Measurements from ENCODE around the gene SPOCK2.

The SPOCK2 gene

DNA sequence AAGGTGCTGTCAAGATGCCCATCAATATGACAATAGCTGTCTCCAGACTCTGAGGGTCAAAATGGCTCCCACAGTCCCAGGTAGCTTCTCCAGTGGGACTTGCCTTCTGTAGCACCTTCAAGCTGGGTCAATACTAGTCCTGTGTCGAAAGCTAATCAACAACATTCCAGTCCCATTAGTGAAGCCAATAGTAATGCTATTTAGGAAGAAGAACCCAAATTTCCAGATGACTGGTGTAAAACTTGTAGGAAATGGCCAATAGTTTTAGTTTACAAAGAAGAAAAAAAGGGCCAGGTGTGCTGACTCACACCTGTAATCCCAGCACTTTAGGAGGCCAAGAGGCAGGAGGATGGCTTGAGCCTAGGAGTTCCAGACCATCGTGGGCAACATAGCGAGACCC is 2.0 kb upstream of the SPOCK2 start:
- DNase-seq (ENCODE audit: low read depth in 3 of 3, low spot score in 1 of 3), result no peak

DNA sequence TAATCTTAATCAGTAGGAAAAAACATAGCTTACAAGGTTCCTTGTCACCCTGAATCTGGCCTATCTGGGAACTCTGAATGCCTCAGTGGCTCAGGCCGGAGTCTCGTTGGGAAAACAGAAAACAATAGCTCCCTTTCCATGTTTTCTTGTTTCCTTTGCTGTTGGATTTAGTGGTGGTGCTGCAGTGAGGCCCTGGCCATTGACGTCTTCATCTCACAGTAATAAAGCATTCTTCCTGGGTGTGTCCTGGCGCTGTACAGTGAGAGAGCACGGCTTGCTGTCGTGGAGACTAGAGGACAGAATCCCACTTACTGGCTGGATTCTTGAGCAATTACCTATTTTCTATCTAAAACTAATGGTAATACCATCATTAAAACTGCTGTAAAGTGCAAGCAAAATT is 1.3 kb upstream of the SPOCK2 start:
- no peak for DNase-seq (ENCODE audit: low read depth in 3 of 3, low spot score in 1 of 3)

DNA sequence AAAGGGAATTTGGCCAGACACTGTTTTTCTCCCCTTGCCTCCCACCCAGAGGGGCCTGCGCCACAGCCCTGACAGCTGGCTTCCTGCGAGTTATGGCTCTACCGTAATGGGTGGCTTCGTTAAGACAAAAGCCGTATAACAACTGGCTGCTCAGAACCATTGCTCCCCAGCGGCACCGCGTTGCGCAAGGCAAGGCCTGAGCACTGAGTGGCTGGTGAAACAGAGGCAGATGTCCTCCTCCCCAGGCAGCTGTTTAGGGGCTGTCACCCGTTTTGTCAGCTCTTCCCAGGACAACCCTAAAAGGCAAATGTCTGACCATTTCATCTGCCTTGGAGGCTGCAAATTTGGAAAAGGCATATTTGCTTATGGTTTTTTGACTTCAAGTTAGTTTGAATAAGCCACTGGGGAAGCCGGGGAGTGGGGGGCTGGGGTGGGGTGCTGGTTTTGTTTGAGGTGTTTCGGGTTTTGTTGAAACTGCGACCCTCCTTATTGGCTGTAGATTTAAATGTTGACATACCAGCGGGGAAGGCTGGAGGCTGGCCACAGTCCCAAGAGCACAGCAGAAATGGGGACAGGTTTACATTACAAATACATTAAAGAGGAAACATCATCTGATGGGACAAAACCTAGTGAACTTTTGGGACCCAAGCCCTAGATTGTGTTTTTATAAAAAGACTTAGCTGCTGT is 681 bp upstream of the SPOCK2 start:
- DNase-seq (ENCODE audit: low read depth in 3 of 3, low spot score in 1 of 3), result no peak

DNA sequence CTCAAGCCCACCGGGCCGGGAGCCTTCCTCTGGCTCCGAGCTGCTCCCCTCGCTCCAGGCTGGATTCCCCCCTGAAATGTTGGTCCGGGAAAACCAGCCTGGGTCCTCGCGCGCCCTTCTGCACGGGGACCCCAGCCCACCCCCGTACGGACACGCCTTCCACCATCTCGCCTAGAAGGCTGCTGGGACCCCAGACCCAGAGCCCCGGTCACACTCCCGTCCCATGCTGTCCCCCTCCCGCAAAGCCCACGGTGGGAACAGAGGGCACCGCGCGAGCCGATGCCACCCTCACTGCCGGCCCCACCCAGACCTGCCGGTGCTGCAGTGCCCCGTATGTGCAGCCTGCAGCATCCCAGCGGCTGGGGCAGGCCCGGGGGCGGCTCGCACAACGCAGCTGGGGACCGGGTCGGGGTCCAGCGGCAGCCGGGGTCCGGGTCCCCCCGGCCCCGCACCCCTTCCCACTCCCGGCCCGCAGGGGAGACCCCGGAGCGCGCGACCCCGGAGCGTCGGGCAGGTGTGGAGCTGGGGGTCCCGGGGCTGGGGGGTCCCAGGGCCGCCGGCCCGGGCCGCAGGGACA is 871 bp downstream of the SPOCK2 start:
- no peak for DNase-seq (ENCODE audit: low read depth in 3 of 3, low spot score in 1 of 3)

DNA sequence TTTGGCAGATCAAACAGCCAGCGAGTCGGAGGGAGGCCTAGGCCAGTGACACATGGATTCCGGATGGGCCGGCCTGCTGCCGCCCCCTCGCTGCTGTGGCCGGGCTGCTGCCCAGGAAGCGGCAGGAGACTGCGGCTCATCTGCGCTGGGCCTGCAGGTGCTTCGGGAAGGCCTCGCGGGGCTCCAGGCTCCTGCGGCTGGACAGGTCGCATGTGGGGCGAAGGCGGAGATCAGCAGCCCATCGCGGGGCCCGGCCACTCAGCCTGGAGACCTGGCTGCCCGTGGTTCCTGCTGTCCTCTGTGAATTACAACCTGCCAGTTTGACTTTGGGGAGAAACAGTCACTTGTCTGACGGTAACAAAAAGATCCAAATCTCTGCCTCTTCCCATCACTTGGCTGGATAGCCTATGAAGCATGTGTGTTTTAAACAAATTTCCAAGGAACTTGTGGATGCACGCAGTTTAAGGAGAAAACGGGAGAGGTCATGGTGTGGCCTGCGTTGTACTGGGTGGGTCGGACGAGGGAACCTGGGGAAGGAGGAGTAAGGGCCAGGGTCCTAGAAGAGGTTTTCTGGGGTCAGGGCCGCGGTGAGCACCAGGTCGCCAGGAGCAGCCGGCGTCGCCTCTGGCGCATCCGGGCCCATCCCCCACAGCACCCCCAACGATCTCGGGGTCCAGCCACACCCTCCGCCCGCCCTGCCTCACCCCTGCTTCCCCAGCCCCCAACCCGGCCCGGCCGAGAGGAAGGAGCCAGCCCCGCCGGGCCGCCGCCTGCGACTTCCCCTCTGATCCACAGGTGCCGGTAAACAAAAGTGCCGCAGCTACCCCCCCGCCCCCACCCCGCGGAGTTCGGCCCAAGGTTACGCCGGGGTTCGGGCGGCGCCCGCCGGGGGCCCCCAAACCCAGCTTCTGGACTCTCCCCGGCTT is 1.6 kb downstream of the SPOCK2 start:
- DNase-seq (ENCODE audit: low read depth in 3 of 3, low spot score in 1 of 3), result peak; percentile 40 to 66 (median 55)

DNA sequence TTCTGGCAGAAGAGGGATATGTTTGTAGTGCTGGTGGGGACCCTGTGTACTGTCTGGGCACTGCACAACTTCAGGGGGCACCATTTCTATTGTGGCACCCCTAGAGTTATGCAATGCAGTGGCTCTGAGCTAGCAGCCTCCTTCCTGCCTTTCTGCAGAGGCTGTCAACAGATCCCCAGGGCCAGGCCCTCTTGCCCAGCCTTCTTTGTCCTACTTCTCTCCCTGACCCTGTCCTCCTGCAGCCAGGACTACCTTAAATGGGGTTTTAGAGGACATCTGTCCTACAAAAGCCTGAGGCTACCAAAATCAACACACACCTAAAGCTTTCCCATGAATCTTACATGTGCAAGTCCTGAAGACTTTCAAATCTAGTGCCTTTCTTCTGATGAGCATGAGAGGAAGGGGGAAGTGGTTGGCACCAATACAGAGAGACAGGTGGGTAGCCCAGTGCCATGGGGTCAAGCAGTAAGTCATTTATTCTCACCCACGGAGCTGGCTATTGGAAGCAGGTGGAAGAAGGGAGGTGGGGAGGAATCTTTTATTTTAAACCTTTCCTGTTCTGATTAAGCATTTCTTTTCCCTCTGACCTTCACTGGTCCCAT is 2.4 kb downstream of the SPOCK2 start:
- DNase-seq (ENCODE audit: low read depth in 3 of 3, low spot score in 1 of 3), result no peak

DNA sequence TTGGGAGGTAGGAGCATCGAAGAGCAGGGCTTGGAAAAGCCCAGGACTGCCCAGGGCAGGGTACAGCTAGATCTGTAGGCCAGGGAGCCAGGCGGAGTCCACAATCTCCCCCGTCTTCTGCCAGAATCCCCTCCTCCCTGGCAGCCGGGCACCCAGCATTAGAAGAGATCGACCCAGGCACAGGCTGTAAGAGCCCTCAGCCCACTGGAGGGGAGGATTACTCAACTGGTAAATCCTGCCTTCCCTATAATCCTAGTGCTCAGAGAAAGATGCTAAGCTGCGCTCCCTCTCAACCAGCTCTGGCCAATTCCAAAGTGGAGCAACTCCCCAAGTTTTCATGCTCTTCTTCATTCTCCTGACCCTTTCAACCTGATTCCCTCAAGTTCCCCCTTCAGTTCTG is 3.2 kb downstream of the SPOCK2 start:
- DNase-seq (ENCODE audit: low read depth in 3 of 3, low spot score in 1 of 3), result no peak

DNA sequence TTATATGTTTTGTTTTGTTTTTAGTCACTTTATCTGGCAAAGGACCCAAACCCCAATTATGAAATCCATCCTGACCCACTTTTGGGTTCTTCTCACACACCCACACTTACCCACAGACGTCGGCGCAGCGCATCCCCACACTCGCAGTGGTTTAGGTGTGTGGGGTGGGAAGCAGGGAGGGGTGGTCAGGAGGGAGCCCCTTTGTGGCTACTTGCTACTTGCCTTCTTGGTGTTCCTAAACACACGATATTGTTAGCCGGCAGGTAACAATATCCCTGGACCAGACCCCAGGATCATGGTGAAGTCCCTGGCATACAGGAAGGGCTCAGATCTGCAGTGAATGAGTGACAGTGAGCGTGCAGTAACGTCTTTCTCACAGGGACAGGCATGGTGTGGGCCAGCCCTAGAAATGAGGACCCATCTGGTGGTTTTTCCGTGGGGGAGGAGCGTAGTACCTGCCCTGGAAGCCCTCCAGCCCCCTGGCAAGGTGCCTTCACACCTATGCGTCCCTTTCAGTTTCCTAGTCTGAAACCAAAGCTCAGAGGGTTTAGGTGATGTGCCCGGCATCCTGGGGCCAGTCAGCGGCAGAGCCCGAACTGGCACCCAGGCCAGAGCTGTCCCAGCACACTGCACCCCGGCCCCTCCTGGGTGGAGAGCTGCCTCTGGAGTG is 4.4 kb downstream of the SPOCK2 start:
- peak in 1 of 3 donors; percentile 58 for DNase-seq (ENCODE audit: low read depth in 3 of 3, low spot score in 1 of 3)

DNA sequence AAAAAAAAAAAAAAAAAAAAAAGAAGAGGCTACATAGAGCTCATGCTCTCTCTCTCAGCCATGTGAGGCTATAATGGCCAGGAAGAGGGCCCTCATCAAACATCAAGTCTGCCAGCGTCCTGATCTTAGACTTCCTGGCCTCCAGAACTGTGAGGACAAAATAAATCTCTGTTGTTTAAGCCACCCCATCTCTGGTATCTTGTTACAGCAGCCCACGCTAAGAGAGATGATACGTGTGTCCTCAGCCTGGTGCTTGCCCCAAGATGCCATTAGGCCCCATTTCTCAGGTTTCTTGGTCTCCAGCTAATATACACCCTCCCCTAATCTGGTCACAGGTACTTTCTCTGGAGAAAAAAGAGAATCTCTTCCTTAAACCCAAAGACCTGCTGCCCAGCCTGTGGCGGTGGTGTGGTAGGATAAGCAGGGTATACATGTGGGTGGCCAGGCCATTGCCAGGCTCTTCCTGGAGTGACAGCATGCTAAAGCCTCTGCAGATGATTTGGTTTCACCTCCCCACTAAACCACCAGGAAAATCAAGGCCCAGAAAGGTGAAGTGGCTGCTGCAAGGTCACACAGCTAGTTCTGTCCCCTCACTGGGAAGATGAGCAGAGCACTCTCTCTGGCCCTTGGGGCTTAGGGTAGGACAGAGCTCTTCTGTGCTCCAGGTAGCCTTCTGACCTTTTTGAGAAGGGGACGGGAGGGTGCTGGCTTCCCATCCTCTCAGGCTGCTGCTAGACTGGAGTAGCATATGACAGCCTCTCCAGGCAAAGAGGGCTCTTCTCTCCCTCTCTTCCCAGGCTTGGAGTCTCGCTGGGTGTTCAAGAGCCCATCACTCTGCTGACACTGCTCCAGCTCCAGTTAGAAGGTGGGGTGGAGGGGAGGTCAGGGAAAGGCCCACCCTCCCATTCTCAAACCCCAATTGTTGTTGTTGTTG is 5.2 kb downstream of the SPOCK2 start:
- DNase-seq (ENCODE audit: low read depth in 3 of 3, low spot score in 1 of 3), result no peak

DNA sequence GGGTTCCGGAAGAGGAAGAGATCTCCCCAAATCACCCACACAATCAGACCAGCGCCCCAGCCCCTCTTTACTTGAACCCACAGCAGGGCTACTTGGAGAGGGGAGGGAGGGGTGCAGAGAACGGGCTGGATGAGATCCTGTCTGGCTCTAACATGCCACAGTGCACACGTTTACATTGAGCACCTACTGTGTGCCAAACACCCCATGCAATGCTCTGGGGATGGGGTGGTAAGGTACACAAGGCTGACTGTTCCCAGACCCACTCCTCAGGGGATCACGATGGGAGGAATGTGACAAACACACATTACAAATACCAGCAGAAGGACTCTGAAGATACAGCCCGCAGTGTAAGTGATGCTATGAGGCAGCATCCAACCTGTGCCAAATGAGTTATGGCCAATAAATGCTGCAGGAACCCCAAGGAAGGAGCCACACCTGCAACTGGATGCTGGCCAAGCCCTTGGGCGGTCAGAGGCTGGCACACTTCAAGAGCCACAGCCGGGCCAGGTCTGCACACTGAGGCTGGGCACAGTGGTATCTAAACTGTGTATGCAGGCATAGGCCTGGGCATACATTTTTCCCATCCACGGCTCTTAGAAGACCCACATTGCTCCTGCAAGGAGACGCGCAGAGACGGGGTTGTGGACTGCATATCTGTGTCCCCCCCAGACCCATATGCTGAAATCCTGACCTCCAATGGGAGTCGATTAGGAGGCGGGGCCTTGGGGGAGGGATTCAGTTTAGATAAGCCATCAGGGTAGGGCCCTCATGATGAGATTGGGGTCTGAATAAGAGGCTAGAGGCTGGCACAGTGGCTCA is 6.4 kb downstream of the SPOCK2 start:
- DNase-seq (ENCODE audit: low read depth in 3 of 3, low spot score in 1 of 3), result no peak

DNA sequence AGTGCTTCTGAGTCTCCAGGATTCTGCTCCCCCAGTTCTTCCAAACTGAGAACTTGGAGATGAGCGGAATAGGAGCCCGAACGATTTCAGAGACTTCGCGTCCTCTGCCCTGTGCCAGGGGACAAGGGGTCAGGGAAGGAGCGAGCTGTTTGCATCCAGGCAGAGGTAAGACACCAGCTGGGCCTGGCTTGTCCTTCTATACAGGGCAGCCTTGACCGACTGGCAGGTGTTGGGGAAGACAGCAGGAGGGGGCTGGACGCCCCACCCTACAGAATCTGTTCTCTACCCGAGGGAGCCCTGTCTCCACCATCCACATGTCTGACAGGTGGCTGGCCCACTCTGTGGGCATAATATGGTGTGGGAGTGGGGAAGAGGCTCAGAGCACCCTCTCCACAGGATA is 7.1 kb downstream of the SPOCK2 start:
- DNase-seq (ENCODE audit: low read depth in 3 of 3, low spot score in 1 of 3), result no peak

DNA sequence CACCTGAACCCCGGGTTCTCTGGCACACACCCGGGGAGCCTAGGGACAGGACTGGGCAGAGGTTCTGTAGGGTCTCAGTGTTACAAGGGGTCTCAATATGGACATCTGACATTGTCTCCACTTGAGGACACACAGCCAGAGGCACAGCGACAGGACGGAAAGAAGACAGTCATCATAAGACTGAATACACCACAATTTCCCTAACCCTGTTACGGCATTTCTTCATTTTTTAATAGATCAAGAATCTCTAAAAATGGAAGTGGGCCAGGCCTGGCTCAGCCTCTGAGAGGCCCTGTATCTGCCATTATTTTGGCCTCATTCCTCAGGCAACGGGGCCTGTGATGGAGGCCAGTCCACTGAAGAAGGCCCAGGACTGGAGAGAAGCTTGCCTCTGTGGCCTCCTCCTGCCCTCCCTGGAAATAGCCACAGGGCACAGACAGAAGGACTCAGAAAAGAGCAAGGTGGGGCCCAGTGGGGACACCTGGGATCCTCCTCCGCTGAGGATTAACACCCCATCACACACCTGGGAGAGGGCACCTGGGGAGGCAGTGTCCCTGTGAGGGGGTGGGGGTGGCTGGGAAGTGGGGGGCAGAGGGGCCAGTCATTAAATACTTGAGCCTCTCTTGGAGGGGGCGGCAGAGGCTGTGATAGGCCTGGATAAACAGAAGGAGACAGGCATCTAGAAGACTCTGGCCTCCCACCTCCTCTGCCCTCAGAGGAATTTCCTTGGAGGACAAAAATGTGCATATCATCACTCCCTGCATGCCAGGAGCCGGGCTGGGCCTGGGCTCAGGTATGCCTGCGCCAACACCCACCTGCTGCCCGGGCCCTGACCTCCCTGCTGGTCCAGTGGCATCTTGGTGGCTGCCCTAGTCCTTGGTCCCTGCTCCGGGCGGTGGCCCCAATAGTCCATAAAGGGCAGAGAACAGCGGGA is 8.0 kb downstream of the SPOCK2 start:
- DNase-seq (ENCODE audit: low read depth in 3 of 3, low spot score in 1 of 3), result no peak

DNA sequence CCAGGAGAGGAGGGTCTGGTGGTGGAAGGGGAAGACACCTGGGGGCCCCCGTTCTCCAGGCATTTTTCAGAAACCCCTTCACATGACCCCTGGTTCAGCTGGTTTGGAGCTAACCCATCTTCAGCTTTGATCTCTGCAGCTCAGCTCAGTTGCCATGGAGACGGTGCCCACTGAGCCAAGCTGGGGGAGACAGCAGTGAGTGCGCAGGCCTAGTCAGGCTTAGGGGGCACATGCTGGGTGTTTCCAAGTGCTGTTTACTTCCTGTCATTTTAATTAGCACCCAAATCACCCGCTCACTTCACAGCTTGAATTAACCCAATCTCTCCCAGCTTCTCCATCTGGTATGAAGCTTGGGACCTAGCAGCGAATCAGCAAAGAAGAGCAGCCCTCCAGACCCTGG is 9.0 kb downstream of the SPOCK2 start:
- DNase-seq (ENCODE audit: low read depth in 3 of 3, low spot score in 1 of 3), result peak in 1 of 3 donors; percentile 44

DNA sequence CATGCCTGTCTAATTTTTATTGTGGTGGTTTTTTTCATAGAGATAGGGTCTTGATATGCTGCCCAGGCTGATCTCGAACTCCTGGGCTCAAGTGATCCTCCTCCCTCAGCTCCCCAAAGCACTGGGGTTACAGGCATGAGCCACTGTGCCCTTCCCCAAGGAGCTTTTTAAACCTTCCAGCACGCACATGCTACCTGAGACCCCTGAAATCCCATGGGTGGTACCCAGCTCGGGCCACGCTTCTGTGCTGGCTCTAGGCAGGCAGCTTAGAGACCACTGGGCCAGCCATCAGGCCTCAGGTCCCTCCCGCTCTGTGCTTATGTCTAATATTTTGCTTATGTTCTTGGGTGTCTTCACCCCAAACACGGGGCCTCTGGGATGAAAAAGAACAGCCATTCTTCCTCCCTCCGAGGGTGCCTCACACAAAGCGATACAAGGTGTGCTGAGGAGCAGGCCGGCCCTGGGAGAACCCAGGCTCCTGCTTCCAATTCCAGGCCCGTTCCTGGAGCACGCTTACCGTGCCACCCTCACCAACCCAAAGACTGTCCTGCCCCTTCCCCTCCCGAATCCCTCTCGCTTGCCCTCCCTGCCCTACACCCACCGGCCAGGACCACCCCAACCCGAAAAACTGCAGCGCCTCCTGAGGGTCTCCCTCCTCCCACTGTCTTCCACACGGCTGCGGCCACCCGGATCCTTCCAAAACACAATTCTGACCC is 10.9 kb downstream of the SPOCK2 start:
- DNase-seq (ENCODE audit: low read depth in 3 of 3, low spot score in 1 of 3), result no peak

DNA sequence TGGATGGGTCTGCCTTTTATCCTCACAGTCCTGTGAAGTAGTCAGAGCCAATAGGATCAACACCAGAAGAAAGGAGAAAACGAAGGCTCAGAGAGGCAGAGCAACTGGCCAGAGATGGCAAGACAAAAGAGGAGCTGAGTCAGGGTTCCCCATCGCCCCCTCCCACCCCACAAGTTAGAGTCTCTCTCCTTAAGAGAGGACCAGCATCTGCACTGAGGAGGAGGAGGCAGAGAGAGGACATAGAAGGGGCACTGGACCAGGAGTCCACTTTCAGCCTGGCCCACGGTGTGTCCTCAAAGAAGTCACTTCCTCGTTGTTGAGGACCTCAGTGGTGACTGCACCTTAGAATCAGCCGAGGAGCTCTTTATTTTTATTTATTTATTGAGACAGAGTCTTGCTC is 11.6 kb downstream of the SPOCK2 start:
- no peak for DNase-seq (ENCODE audit: low read depth in 3 of 3, low spot score in 1 of 3)

DNA sequence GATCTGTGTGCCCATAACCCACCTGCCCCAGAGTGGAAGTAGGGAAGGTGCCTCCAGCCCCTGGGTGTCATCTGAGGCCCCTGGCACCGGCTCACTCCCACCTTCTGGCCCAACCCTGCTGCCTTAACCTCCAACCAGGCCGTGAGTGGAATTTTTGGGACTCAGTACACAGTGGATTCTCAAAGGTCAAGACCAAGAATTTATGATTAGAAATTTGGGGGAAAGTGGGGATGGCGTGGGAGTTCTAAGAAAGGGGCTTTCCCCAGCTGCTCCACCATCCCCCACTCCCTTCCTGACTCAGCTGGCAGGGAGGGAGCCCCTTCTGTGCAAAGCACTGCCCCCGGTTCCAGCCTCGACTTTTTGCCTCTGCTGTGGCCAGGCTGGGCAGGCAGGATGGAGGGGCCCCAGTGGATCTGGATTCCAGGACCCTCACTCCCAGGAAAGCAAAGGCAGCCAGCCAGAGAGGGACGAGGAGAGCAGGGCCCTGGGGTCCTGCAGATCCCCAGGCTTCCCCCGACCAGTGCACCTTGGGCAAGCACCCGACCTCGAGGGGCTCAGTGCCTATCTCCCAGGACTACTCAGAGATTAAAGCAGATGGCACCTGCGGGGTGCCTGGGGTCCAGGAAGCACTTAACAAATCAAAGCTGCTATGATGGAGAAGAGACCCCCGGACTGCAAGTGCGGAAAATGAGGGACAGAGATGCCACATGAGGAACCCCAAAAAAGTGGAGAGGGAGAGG is 12.8 kb downstream of the SPOCK2 start:
- no peak for DNase-seq (ENCODE audit: low read depth in 3 of 3, low spot score in 1 of 3)
